Tracheal epithelial cell (primary cell): ENCODE data around the gene TSPAN32. TPM values are rescaled to one million over a fixed set of nuclear protein-coding genes. Genes with fewer than 3 reads are reported as not detected.

Experiments
- total RNA-seq: library from RNA; depleted of rRNA; stranded (reverse); fragments of >200 nt; gene quantifications from 2 replicates; pipeline ENCODE4 v1.2.1, GENCODE V29; 2014

Gene TSPAN32
- total RNA-seq: not detected in 2 replicates

GRCh38 chr11:2301631-2302305, at the start of gene TSPAN32, which contains the start of gene C11orf21:
Gene TSPAN32, plus strand, starts transcription at chr11:2302013. Its CDS starts 137 bp downstream, at chr11:2302150.
Gene C11orf21, minus strand, starts transcription at chr11:2301918. Its CDS starts 110 bp downstream, at chr11:2301808.

GRCh38 chr11:2270322-2271076, 31.3 kb upstream of the TSPAN32 start, which contains the start of gene ASCL2:
Gene ASCL2, minus strand, starts transcription at chr11:2270588. Its CDS starts 256 bp downstream, at chr11:2270332.

Other genes with a start within 250 kb of the TSPAN32 start
- 5.3 and 30.5 TPM in 2 replicates for gene IGF2, start 162.6 kb upstream of the TSPAN32 start, total RNA-seq
- not detected in 2 replicates for gene INS, start 140.8 kb upstream of the TSPAN32 start, total RNA-seq
- gene TH, start 130.2 kb upstream of the TSPAN32 start, total RNA-seq: 0.48 TPM in 1 of 2 replicates, not detected in the other
- 1.4 and 1.7 TPM in 2 replicates for gene ASCL2, start 31.4 kb upstream of the TSPAN32 start, total RNA-seq
- gene C11orf21, start 95 bp upstream of the TSPAN32 start, total RNA-seq: not detected in 2 replicates
- 208 and 232 TPM in 2 replicates for gene CD81, start 75.3 kb downstream of the TSPAN32 start, total RNA-seq
- 61.8 and 77.6 TPM in 2 replicates for gene TSSC4, start 98.7 kb downstream of the TSPAN32 start, total RNA-seq
- gene TRPM5, start 142.5 kb downstream of the TSPAN32 start, total RNA-seq: not detected in 2 replicates
- gene KCNQ1, start 143.0 kb downstream of the TSPAN32 start, total RNA-seq: 0.96 and 2.6 TPM in 2 replicates